ENCODE data around the gene FRG2C. TPM values are rescaled to one million over a fixed set of nuclear protein-coding genes. Genes with fewer than 3 reads are reported as not detected.
"Not testable (repeated sequence)": the region's sequence is repeated elsewhere in the genome, so short reads cannot be mapped to it uniquely, and the experiment has no call there.

The FRG2C gene
- total RNA-seq (2021) = not detected in 2 replicates
- Bru-seq, nascent RNA = not detected
- not detected for BruChase-seq, experiment 1, labeled RNA remaining after a 2-hour chase
- not detected for BruChase-seq, experiment 2, labeled RNA remaining after a 6-hour chase
- long read RNA-seq = 0 reads

DNA sequence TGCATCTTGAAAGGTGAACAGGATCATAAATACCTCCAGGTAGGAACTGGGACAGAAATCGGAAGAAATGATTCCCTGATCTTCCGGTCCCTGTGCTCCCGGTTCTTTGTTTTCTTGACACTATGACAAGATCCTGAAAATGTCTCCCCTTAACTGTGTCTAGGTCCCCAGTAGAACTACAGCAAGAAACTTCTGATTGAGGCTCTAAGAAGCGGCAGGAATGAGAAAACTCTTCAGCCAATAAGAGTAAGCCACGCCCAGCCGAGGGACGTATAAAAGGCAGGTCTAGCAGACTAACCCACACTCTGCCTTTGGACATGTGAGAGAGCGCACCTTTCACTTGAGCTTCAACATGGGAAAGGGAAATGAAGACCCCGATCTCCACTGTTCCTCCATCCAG lies at the start of gene FRG2C:
Gene FRG2C, plus strand, starts transcription at position 301 of the 400 bp plus-strand sequence. Its CDS starts 52 bp downstream, at position 353.
- H3K4me3 ChIP-seq (ENCODE audit: low read depth, low read length, poor library complexity, severe bottlenecking); H3K27ac ChIP-seq (ENCODE audit: low read depth, low read length, poor library complexity, severe bottlenecking); POLR2A ChIA-PET (ENCODE audit: low non-redundant PET); DNase-seq (ENCODE audit: low spot score); CTCF ChIA-PET; BruUV-seq (replicated peaks); H3K27me3 ChIP-seq (replicated peaks; ENCODE audit: insufficient read depth, low read depth, low read length, poor library complexity); H3K4me1 ChIP-seq (ENCODE audit: insufficient read depth, low read length, poor library complexity, severe bottlenecking); H3K9me3 ChIP-seq (ENCODE audit: low read depth, low read length, poor library complexity, severe bottlenecking); intact Hi-C loops (cut with micrococcal nuclease; ENCODE audit: unreplicated experiment); H3K36me3 ChIP-seq (ENCODE audit: insufficient read depth, low read length, poor library complexity, severe bottlenecking): not testable (repeated sequence)

GRCh38 chr3:75618666-75619305 lies 45.3 kb upstream of the FRG2C start:
- H3K4me1 ChIP-seq (ENCODE audit: insufficient read depth, low read length, poor library complexity, severe bottlenecking); H3K9me3 ChIP-seq (ENCODE audit: low read depth, low read length, poor library complexity, severe bottlenecking); H3K27ac ChIP-seq (ENCODE audit: low read depth, low read length, poor library complexity, severe bottlenecking); H3K4me3 ChIP-seq (ENCODE audit: low read depth, low read length, poor library complexity, severe bottlenecking); CTCF ChIA-PET; intact Hi-C loops (cut with micrococcal nuclease; ENCODE audit: unreplicated experiment); H3K27me3 ChIP-seq (replicated peaks; ENCODE audit: insufficient read depth, low read depth, low read length, poor library complexity); H3K36me3 ChIP-seq (ENCODE audit: insufficient read depth, low read length, poor library complexity, severe bottlenecking); POLR2A ChIA-PET (ENCODE audit: low non-redundant PET); BruUV-seq (replicated peaks); DNase-seq (ENCODE audit: low spot score): not testable (repeated sequence)

DNA sequence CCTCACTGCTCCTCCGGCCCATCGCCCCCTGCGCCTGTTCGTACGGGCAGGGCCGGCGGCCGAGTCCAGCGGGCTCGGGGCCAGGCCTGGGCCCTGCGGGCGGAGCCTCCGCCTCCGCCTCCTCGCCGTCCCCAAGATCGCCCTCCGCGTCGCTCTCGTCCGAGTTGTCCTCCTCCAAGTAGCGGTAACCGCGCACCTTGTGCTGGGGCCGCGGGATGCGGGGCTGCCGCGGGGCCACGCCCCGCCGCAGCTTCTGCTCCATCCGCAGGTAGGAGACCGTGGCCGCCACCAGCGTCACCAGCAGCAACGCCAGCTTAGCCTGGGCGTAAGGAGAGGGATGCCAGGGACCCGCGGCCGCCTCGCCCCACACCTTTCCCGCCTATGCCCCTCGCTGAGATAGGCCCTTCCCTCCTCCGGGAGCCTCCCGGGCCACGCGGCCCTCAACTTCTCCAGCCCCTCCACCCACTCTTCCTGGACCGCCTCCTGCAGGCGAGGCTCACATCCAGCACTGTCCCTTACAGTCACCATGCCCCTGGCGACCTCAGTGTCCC lies 44.6 kb upstream of the FRG2C start:
- BruUV-seq (replicated peaks); H3K27ac ChIP-seq (ENCODE audit: low read depth, low read length, poor library complexity, severe bottlenecking); H3K36me3 ChIP-seq (ENCODE audit: insufficient read depth, low read length, poor library complexity, severe bottlenecking); CTCF ChIA-PET; H3K9me3 ChIP-seq (ENCODE audit: low read depth, low read length, poor library complexity, severe bottlenecking); H3K27me3 ChIP-seq (replicated peaks; ENCODE audit: insufficient read depth, low read depth, low read length, poor library complexity); intact Hi-C loops (cut with micrococcal nuclease; ENCODE audit: unreplicated experiment); H3K4me3 ChIP-seq (ENCODE audit: low read depth, low read length, poor library complexity, severe bottlenecking); POLR2A ChIA-PET (ENCODE audit: low non-redundant PET); DNase-seq (ENCODE audit: low spot score); H3K4me1 ChIP-seq (ENCODE audit: insufficient read depth, low read length, poor library complexity, severe bottlenecking): not testable (repeated sequence)

DNA sequence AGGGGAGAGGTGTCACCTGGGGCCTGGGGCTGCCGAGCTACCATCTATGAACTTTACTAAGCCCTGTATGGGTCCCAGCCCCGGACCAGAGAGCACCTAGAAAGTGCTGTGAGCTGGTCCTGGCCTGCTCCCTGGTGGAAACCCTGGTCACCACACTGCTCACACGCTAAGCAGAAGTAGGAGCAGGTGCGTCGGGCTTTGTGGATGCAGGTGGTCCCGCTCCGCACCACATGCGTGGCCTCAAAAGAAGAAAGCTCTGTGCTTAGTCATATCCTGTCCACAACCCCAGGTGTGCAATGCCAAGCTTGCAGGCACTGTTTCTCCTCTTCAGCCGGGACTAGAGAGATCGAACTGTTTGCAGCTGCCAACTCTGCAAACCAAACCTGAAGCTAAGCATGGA lies 42.4 kb upstream of the FRG2C start:
- CTCF ChIA-PET = not testable (repeated sequence)

DNA sequence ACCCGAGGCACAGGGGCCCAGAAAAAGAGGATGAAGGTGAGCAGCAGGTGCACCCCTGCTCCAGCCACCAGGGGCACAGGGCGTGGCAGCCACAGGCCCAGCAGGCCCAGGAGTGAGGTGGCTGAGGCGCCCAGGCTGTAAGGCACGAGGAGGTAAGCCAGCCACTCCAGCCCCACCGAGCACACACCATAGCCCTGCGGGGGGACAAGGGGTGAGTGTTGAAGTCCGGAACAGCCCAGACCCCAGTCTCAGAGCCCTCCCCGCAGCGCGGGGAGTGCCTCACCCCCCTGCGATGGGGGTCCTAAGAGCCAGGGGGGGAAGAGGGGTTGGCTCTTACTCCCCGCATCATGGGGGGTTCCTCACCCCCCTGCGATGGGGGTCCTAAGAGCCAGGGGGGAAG lies 40.5 kb upstream of the FRG2C start:
- H3K36me3 ChIP-seq (ENCODE audit: insufficient read depth, low read length, poor library complexity, severe bottlenecking); H3K4me1 ChIP-seq (ENCODE audit: insufficient read depth, low read length, poor library complexity, severe bottlenecking); H3K9me3 ChIP-seq (ENCODE audit: low read depth, low read length, poor library complexity, severe bottlenecking); H3K27me3 ChIP-seq (replicated peaks; ENCODE audit: insufficient read depth, low read depth, low read length, poor library complexity); DNase-seq (ENCODE audit: low spot score); BruUV-seq (replicated peaks); H3K27ac ChIP-seq (ENCODE audit: low read depth, low read length, poor library complexity, severe bottlenecking); intact Hi-C loops (cut with micrococcal nuclease; ENCODE audit: unreplicated experiment); POLR2A ChIA-PET (ENCODE audit: low non-redundant PET); H3K4me3 ChIP-seq (ENCODE audit: low read depth, low read length, poor library complexity, severe bottlenecking); CTCF ChIA-PET: not testable (repeated sequence)

More for the DNA sequence above, 42.4 kb upstream of the FRG2C start:
- BruUV-seq (replicated peaks); H3K9me3 ChIP-seq (ENCODE audit: low read depth, low read length, poor library complexity, severe bottlenecking); DNase-seq (ENCODE audit: low spot score); POLR2A ChIA-PET (ENCODE audit: low non-redundant PET); H3K27ac ChIP-seq (ENCODE audit: low read depth, low read length, poor library complexity, severe bottlenecking); H3K4me3 ChIP-seq (ENCODE audit: low read depth, low read length, poor library complexity, severe bottlenecking); H3K27me3 ChIP-seq (replicated peaks; ENCODE audit: insufficient read depth, low read depth, low read length, poor library complexity); intact Hi-C loops (cut with micrococcal nuclease; ENCODE audit: unreplicated experiment); H3K4me1 ChIP-seq (ENCODE audit: insufficient read depth, low read length, poor library complexity, severe bottlenecking); H3K36me3 ChIP-seq (ENCODE audit: insufficient read depth, low read length, poor library complexity, severe bottlenecking): not testable (repeated sequence)

- H3K27ac ChIP-seq (ENCODE audit: low read depth, low read length, poor library complexity, severe bottlenecking); intact Hi-C loops (cut with micrococcal nuclease; ENCODE audit: unreplicated experiment); H3K4me1 ChIP-seq (ENCODE audit: insufficient read depth, low read length, poor library complexity, severe bottlenecking); H3K27me3 ChIP-seq (replicated peaks; ENCODE audit: insufficient read depth, low read depth, low read length, poor library complexity); DNase-seq (ENCODE audit: low spot score); POLR2A ChIA-PET (ENCODE audit: low non-redundant PET); BruUV-seq (replicated peaks); CTCF ChIA-PET; H3K4me3 ChIP-seq (ENCODE audit: low read depth, low read length, poor library complexity, severe bottlenecking); H3K36me3 ChIP-seq (ENCODE audit: insufficient read depth, low read length, poor library complexity, severe bottlenecking); H3K9me3 ChIP-seq (ENCODE audit: low read depth, low read length, poor library complexity, severe bottlenecking): not testable (repeated sequence)
Measured at GRCh38 chr3:75630887-75631535, 33.1 kb upstream of the FRG2C start.

All from A673 (cell line).